ENCODE data around the gene PRSS56.

The PRSS56 gene

DNA sequence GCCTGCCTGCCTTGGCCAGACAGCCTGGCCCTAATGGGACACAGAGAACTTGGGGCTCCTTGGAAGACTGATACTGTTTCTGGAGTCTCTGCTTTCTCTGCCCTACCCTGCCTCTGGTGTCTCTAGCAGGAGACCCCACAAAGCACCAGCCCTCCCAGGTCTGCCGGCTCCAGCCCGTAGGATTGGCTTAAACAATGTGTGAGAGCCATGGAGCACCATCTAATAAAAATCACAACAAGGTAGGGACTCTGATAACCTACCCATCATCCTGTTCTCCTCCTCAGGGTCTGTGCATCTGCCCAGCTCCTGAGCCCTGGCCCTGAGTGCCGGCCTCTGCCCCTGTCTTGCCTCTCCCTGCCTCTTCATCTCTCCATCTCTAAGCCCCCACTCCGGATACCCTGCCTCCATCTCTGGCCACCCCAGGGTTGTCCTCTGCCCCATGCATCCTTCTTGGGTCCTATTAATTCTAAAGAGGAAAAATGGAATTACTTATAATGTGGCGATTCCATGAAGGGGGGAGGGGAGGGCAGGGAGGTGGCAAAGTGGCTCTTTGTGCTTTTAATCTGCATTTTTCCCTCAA lies 31.4 kb upstream of the PRSS56 start:
- no peak overlapping the region for H3K4me2 ChIP-seq (ENCODE audit: low read length)
- H3K79me1 ChIP-seq (ENCODE audit: low read length), result no peaks in the 10 kb centered on the region
- H3K27ac ChIP-seq (ENCODE audit: low read depth, low read length), result no peak overlapping the region
- peaks cover 24% of the 10 kb centered on the region for H3K9me3 ChIP-seq (ENCODE audit: insufficient read depth, low read depth, low read length)
- no peak overlapping the region for H2BK12ac ChIP-seq (ENCODE audit: low read length)
- no peak overlapping the region for H3K4ac ChIP-seq (ENCODE audit: low read depth, low read length)
- no peaks in the 10 kb centered on the region for H3K79me2 ChIP-seq (ENCODE audit: control insufficient read depth, insufficient read depth, low read length, poor library complexity)
- no peak overlapping the region for H3K18ac ChIP-seq (ENCODE audit: low read length)
- H4K8ac ChIP-seq (ENCODE audit: low read depth, low read length), result no peak overlapping the region
- no CpG with 5 or more reads among the region's 5 CpGs for WGBS (ENCODE audit: extremely low coverage, insufficient coverage, insufficient read length)
- H4K12ac ChIP-seq (ENCODE audit: low read depth, low read length), result no peak overlapping the region
- no peak overlapping the region for H2BK5ac ChIP-seq (ENCODE audit: low read depth, low read length, poor library complexity)
- no peak for DNase-seq
- H3K4me3 ChIP-seq (ENCODE audit: low read depth, low read length), result no peak overlapping the region
- H3K23ac ChIP-seq (ENCODE audit: low read length), result no peak overlapping the region
- H2BK120ac ChIP-seq (ENCODE audit: insufficient read depth, low read length, poor library complexity), result no peak overlapping the region
- no peak overlapping the region for H2AFZ ChIP-seq (ENCODE audit: insufficient read depth, low read length, poor library complexity)
- no peak overlapping the region for H3K14ac ChIP-seq (ENCODE audit: low read length)
- peaks cover 0 to 5% of the 10 kb centered on the region in 2 experiments for H3K4me1 ChIP-seq (ENCODE audit: control insufficient read depth in 1 of 2, insufficient read depth in 2 of 2, low read length in 2 of 2)
- H3K36me3 ChIP-seq (ENCODE audit: control insufficient read depth in 1 of 2, insufficient read depth in 2 of 2, low read length in 2 of 2), result no peaks in the 10 kb centered on the region
- H2AK5ac ChIP-seq (ENCODE audit: low read length), result no peak overlapping the region
- H3K9ac ChIP-seq (ENCODE audit: low read length), result no peak overlapping the region
- H4K91ac ChIP-seq (ENCODE audit: low read depth, low read length), result no peak overlapping the region
- H3K27me3 ChIP-seq (ENCODE audit: insufficient read depth, low read length), result peaks cover 54% of the 10 kb centered on the region

DNA sequence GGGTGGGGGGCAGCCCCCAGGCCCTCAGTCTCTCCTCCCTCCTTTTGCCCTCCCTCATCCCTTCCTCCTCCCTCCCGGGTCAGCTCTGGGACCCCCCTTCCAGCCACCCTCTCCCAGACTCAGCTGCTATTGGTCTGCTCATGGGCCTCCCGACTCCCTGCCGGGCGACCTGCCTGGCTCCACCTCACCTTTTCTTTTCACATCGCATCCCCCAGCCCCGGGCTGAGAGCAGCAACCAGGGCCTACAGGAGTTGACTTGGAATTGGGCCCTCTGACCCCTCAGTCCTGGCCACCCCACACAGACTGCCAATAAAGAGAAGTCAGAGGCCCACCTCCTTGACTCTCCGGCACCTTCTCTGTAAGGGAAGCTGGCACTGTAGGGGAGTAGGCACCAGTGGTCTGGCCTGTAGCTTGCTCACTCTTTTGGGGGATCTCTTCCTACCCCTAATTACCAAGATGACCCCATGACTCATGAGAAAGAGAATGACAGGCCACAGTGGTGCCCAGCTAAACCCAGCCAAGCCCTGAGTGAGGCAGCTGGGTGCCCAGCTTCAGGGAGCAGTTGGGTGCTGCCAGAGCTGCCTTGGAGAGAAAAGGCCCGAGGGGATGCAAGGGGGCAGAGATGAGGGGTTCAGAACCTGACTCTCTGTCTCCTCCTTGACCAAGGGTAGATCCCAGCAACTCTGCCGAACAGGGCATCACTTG lies 30.5 kb upstream of the PRSS56 start:
- H3K14ac ChIP-seq (ENCODE audit: low read length), result no peak overlapping the region
- DNase-seq, result no peak

DNA sequence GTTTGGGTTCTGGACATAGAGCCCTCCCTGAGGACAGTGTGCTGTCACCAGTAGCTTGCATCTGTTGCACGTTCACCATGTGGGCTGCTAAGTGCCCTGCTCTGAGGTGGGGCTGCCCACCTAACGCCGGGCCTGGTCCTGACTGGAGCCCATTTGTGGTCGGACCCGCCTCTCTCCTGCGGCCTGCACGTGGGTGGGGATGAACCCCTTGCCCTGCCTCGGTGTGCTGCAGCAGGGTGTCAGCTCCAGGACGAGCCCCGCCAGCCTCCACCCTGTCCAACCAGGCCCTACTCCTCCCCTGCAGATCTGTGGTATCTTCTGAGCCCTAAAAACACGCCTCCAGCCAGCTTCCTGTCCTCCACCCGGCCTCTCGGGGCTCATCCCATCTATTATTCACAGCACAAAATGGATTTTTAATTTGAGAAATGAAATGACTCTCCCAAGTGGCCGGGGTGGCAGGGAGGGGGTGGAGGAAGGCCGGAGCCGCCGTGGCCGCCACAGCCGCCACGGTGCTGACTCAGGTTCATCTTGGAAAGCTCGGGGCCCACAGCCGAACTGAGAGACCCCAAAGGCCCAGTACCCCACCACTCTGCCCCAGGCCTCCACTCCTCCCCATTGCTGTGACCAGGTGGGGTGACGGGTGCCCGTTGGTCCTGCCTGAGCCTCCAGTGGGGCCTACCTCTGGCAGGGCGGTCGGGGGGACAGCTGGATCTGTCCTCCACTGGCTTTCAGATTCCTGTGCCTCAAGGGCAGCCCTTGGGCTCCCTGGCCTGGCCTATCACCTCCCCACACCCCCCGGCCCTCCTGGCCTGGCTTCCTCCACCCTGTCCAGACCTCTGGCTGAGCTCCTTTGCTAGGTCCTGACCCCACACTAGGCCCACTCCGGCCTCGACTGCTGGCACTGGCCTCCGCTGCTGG lies 29.7 kb upstream of the PRSS56 start:
- H3K4ac ChIP-seq (ENCODE audit: low read depth, low read length), result no peak overlapping the region
- no peak overlapping the region for H3K14ac ChIP-seq (ENCODE audit: low read length)
- H3K4me3 ChIP-seq (ENCODE audit: low read depth, low read length), result peak overlapping the region; percentile 5
- no peaks in the 10 kb centered on the region for H3K79me2 ChIP-seq (ENCODE audit: control insufficient read depth, insufficient read depth, low read length, poor library complexity)
- no peak overlapping the region for H3K9ac ChIP-seq (ENCODE audit: low read length)
- DNase-seq, result no peak
- no peak overlapping the region for H2BK120ac ChIP-seq (ENCODE audit: insufficient read depth, low read length, poor library complexity)
- no peaks in the 10 kb centered on the region for H3K36me3 ChIP-seq (ENCODE audit: control insufficient read depth in 1 of 2, insufficient read depth in 2 of 2, low read length in 2 of 2)
- peaks cover 37% of the 10 kb centered on the region for H3K27me3 ChIP-seq (ENCODE audit: insufficient read depth, low read length)
- no peak overlapping the region for H4K8ac ChIP-seq (ENCODE audit: low read depth, low read length)
- WGBS (ENCODE audit: extremely low coverage, insufficient coverage, insufficient read length), result no CpG with 5 or more reads among the region's 30 CpGs
- no peak overlapping the region for H4K12ac ChIP-seq (ENCODE audit: low read depth, low read length)
- H2BK5ac ChIP-seq (ENCODE audit: low read depth, low read length, poor library complexity), result no peak overlapping the region
- H3K79me1 ChIP-seq (ENCODE audit: low read length), result no peaks in the 10 kb centered on the region
- no peak overlapping the region for H4K91ac ChIP-seq (ENCODE audit: low read depth, low read length)
- H3K4me2 ChIP-seq (ENCODE audit: low read length), result no peak overlapping the region
- no peak overlapping the region for H3K27ac ChIP-seq (ENCODE audit: low read depth, low read length)
- peaks cover 0 to 5% of the 10 kb centered on the region in 2 experiments for H3K4me1 ChIP-seq (ENCODE audit: control insufficient read depth in 1 of 2, insufficient read depth in 2 of 2, low read length in 2 of 2)
- peaks cover 14% of the 10 kb centered on the region for H3K9me3 ChIP-seq (ENCODE audit: insufficient read depth, low read depth, low read length)
- H3K18ac ChIP-seq (ENCODE audit: low read length), result no peak overlapping the region
- H3K23ac ChIP-seq (ENCODE audit: low read length), result no peak overlapping the region
- no peak overlapping the region for H2BK12ac ChIP-seq (ENCODE audit: low read length)
- no peak overlapping the region for H2AK5ac ChIP-seq (ENCODE audit: low read length)
- no peak overlapping the region for H2AFZ ChIP-seq (ENCODE audit: insufficient read depth, low read length, poor library complexity)

More for the DNA sequence above, 30.5 kb upstream of the PRSS56 start:
- Histone ChIP-seq H4K91ac (ENCODE audit: low read depth, low read length) (no peak overlapping the region), H3K4me2 (ENCODE audit: low read length) (no peak overlapping the region), H3K18ac (ENCODE audit: low read length) (no peak overlapping the region), H2AFZ (ENCODE audit: insufficient read depth, low read length, poor library complexity) (no peak overlapping the region), H3K36me3 (ENCODE audit: control insufficient read depth in 1 of 2, insufficient read depth in 2 of 2, low read length in 2 of 2) (no peaks in the 10 kb centered on the region), H2BK12ac (ENCODE audit: low read length) (no peak overlapping the region), H3K79me1 (ENCODE audit: low read length) (no peaks in the 10 kb centered on the region), H4K12ac (ENCODE audit: low read depth, low read length) (no peak overlapping the region), H3K4me3 (ENCODE audit: low read depth, low read length) (no peak overlapping the region), H3K9me3 (ENCODE audit: insufficient read depth, low read depth, low read length) (peaks cover 21% of the 10 kb centered on the region), H2BK120ac (ENCODE audit: insufficient read depth, low read length, poor library complexity) (no peak overlapping the region), H3K27me3 (ENCODE audit: insufficient read depth, low read length) (peaks cover 45% of the 10 kb centered on the region), H3K4ac (ENCODE audit: low read depth, low read length) (no peak overlapping the region), H4K8ac (ENCODE audit: low read depth, low read length) (no peak overlapping the region), H3K9ac (ENCODE audit: low read length) (no peak overlapping the region), H3K4me1 (ENCODE audit: control insufficient read depth in 1 of 2, insufficient read depth in 2 of 2, low read length in 2 of 2) (peaks cover 0 to 5% of the 10 kb centered on the region in 2 experiments), H3K27ac (ENCODE audit: low read depth, low read length) (no peak overlapping the region), H3K79me2 (ENCODE audit: control insufficient read depth, insufficient read depth, low read length, poor library complexity) (no peaks in the 10 kb centered on the region), H2BK5ac (ENCODE audit: low read depth, low read length, poor library complexity) (no peak overlapping the region), H3K23ac (ENCODE audit: low read length) (no peak overlapping the region), H2AK5ac (ENCODE audit: low read length) (no peak overlapping the region)
- no CpG with 5 or more reads among the region's 9 CpGs for WGBS (ENCODE audit: extremely low coverage, insufficient coverage, insufficient read length)

DNA sequence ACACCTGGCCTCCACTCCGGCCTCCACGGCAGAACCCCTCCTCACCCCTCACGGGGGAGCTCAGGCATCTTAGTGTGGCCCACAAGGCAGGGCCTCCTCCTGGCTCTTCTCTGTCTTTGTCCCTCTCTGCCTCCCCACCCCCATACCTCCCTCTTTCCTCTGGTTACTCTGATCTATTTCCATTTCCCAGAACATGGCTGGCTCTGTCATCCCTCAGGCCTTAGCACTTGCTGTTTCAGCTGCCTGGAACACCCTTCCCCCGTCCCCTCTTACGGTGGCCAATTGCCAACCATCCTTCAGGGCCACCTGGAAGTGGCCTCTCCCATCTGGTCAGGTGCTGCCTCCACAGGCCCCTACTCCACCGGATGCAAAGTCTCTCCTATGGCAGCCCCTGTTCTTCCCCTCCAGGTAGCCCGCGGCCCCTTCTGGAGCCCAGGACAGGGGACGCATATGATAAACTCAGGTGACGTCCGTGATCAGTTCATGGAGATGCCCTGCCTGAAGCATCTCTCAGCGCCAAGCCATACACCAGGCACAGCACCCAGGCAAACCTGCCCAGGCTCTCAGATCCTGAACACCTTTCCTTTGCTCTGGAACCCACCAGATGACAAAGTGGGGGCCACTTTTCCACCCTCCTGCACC lies 28.9 kb upstream of the PRSS56 start:
- no peak overlapping the region for H3K9ac ChIP-seq (ENCODE audit: low read length)
- peaks cover 0 to 2% of the 10 kb centered on the region in 2 experiments for H3K4me1 ChIP-seq (ENCODE audit: control insufficient read depth in 1 of 2, insufficient read depth in 2 of 2, low read length in 2 of 2)
- H4K91ac ChIP-seq (ENCODE audit: low read depth, low read length), result no peak overlapping the region
- H2BK5ac ChIP-seq (ENCODE audit: low read depth, low read length, poor library complexity), result no peak overlapping the region
- peak overlapping the region; percentile 5 for H3K4me3 ChIP-seq (ENCODE audit: low read depth, low read length)
- H3K27ac ChIP-seq (ENCODE audit: low read depth, low read length), result no peak overlapping the region
- peaks cover 8% of the 10 kb centered on the region for H3K9me3 ChIP-seq (ENCODE audit: insufficient read depth, low read depth, low read length)
- DNase-seq, result no peak
- H3K23ac ChIP-seq (ENCODE audit: low read length), result no peak overlapping the region
- no peak overlapping the region for H3K4me2 ChIP-seq (ENCODE audit: low read length)
- no CpG with 5 or more reads among the region's 12 CpGs for WGBS (ENCODE audit: extremely low coverage, insufficient coverage, insufficient read length)
- H2BK12ac ChIP-seq (ENCODE audit: low read length), result no peak overlapping the region
- H3K27me3 ChIP-seq (ENCODE audit: insufficient read depth, low read length), result peaks cover 30% of the 10 kb centered on the region
- no peak overlapping the region for H3K14ac ChIP-seq (ENCODE audit: low read length)
- no peak overlapping the region for H2AFZ ChIP-seq (ENCODE audit: insufficient read depth, low read length, poor library complexity)
- no peak overlapping the region for H4K12ac ChIP-seq (ENCODE audit: low read depth, low read length)
- no peak overlapping the region for H2BK120ac ChIP-seq (ENCODE audit: insufficient read depth, low read length, poor library complexity)
- no peaks in the 10 kb centered on the region for H3K36me3 ChIP-seq (ENCODE audit: control insufficient read depth in 1 of 2, insufficient read depth in 2 of 2, low read length in 2 of 2)
- no peak overlapping the region for H3K18ac ChIP-seq (ENCODE audit: low read length)
- no peak overlapping the region for H4K8ac ChIP-seq (ENCODE audit: low read depth, low read length)
- H3K79me1 ChIP-seq (ENCODE audit: low read length), result no peaks in the 10 kb centered on the region
- H3K79me2 ChIP-seq (ENCODE audit: control insufficient read depth, insufficient read depth, low read length, poor library complexity), result no peaks in the 10 kb centered on the region
- H3K4ac ChIP-seq (ENCODE audit: low read depth, low read length), result no peak overlapping the region
- no peak overlapping the region for H2AK5ac ChIP-seq (ENCODE audit: low read length)
